GM18520 (cell line): ENCODE results near the gene SRL.
"Not testable (repeated sequence)": the region's sequence is repeated elsewhere in the genome, so short reads cannot be mapped to it uniquely, and the experiment has no call there.

Experiments used
- ATAC-seq: cut with Tn5 transposase; IDR thresholded peaks from one replicate; pipeline ENCODE4 v1.9.1; 2021; ENCODE audit not compliant: unreplicated experiment

SRL gene

GRCh38 chr16:4261557-4262172 lies 19.8 kb upstream of the SRL start:
- no peak for ATAC-seq

DNA sequence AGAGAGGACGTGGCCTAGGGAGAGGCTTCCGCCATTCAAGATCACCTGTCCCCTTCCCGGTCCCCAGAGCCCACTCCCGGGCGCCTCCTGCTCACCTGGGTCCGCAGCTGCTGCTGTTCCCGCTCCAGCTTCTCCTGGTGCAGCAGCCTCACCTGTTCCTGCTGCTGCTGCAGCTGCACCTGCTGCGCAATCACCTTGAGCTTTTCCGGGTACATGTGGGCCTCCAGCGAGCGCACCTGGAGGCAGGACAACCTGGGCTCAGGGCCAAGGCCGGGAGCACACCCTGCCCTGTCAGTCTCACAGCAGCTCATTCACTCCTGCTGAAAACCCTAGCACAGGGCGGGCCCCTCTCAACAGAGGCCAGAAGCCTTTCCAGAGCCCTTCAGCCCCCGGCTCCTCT lies 18.5 kb upstream of the SRL start:
- ATAC-seq = no peak

DNA sequence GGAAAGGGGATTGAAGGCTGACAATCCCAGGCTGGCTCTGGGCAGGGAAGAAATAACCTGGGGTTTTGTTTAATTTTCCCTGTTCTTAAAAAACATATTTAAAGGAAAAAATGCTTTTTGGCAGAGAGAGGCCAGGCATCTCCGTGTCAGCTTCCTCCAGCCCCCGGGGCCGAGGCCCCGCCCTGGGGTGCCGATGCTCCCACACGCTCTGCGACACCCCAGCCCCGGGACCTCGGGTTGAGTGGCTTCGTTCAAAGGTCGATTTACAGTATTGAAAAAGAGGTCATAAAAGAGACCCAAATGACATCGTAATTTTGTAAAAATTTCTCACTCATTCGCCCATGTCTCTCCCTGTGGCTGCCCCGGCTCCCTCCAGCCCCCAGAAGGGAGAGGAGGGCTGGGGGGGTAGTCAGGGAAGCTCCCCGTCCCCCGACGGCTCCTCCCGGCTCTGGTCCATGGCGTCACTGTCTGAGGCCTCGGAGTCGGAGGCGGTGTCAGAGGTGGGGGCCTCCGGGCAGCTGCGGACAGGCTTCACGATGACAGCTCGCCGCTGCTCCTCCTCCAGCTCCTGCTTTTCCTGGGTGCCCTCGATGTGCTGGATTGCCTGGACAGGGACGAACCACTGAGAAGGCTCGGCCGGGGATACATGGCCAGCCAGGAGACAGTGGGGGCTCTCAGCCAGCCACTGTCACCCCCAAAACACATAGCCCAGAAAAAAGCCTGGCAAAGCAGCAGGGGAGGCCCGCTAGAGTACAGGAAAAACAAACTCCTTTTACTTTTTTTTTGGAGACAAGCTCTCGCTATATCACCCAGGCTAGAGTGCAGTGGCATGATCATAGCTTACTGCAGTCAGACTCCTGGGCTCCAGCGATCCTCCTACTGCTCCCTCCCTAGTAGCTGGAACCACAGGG lies 16.0 kb upstream of the SRL start:
- no peak for ATAC-seq

GRCh38 chr16:4253394-4254150 lies 11.7 kb upstream of the SRL start:
- peak; percentile 95 for ATAC-seq

DNA sequence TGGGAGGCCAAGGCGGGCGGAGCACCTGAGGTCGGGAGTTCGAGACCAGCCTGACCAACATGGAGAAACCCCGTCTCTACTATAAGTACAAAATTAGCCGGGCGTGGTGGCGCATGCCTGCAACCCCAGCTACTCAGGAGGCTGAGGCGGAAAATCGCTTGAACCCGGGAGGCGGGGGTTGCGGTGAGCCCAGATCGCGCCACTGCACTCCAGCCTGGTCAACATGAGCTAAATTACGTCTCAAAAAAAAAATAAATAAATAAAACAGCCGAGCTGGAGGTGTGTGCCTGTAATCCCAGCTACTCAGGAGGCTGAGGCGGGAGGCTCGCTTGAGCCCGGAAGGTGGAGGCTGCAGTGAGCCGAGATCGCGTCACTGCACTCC lies 11.1 kb upstream of the SRL start:
- ATAC-seq = not testable (repeated sequence)

GRCh38 chr16:4249530-4250308 lies 7.8 kb upstream of the SRL start:
- no peak for ATAC-seq

GRCh38 chr16:4247460-4247784 lies 5.5 kb upstream of the SRL start:
- no peak for ATAC-seq

DNA sequence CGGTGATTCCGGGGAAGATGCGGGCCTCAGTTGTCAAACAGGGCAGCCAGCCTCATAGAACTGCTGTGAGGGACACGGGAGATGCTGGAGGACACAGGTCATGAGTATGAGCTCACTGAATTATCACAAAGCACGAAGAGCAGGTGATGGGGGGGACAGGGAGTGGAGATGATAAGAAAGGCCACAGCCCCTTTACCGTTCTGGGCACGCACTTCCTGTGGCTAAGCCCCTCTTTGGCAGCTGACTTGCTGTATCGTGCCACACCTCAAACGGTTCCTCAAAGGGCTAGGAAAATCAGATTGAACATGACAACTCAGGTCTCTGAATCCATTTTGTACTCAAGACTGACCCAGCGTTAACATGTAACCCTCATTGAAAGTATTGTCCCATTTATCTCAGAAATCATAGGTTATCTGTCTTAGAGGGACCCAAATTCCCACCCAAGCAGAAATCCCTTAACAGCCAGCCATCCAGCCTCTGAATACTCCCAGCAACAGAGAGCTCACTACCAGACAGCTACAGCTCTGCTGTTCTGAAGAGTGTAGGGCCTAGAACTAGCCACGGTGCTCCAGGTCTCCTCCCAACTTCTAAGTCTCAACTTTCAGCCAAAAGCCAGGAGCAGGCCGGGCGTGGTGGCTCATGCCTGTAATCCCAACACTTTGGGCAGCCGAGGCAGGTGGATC lies 5.0 kb upstream of the SRL start:
- ATAC-seq = no peak

DNA sequence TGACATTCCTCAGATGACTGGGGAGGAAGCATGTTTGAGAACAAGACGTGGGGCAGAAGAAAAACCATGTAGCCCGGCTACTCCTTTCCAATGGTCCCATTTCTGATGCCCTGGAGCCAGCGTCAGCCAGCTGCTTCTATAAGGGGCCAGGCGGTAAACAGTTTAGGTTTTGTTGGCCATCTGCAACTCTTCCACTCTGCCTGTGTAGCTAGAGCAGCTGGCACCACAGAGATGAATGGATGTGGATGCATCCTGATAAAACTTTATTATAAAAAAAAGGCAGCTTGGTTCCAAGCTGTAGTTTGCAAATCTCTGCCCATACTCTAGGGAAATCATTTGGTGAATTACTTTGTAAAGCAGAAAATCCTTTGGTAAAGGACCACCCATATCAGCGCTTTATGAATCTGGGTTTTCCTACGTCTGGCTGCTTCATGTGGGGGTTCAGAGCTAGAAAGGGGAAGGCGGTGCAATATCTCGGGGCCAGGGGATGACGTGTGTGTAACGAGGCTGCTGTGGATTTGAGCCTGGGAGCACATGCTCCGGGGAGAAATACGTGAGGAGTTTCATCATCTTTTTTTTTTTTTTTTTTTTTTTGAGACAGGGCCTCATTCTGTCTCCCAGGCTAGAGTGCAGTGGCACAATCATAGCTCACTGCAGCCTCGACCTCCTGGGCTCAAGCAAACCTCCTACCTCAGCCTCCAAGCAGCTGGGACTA lies 3.4 kb upstream of the SRL start:
- ATAC-seq = no peak

DNA sequence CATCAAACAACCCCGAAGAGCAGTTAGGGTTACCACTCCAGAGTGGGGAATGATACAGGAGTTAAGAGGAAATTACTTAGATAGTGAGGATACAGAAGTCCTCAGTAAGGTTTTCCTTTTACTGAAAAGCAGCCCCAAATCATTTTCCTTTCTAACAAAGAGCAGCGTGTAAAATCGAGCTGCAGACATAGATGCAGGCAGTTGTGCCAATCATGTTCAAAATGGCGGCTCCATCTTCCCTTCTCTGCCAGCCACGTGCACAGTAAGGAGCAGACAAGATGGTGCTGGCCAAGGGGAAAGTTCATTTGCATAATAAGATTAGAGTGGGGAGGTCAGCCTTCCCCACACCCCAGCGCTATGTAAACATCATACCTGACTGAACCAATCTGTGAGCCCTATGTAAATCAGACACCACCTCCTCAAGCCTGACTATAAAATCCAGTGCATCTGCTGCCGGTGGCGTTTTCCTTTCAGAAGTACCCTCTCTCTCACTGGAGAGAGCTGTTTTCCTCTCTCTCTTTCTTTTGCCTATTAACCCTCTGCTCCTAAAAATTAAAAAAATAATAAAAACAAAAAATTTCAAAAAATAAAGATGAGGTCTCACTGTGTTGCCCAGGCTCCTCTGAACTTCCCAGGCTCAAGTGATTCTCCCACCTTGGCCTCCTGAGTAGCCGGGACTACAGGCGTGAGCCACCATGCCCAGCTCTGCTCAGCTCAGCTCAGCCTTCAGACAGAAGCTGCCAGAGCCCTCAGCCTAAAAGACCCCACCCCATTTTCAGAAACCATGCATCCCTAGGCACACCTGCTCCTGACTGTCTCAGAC lies 2.6 kb upstream of the SRL start:
- ATAC-seq = no peak

- no peak for ATAC-seq
These were observed 487 bp downstream of the SRL start for GRCh38 chr16:4241258-4241927.

- no peak for ATAC-seq
These were observed 1.3 kb downstream of the SRL start for GRCh38 chr16:4240624-4241023.

DNA sequence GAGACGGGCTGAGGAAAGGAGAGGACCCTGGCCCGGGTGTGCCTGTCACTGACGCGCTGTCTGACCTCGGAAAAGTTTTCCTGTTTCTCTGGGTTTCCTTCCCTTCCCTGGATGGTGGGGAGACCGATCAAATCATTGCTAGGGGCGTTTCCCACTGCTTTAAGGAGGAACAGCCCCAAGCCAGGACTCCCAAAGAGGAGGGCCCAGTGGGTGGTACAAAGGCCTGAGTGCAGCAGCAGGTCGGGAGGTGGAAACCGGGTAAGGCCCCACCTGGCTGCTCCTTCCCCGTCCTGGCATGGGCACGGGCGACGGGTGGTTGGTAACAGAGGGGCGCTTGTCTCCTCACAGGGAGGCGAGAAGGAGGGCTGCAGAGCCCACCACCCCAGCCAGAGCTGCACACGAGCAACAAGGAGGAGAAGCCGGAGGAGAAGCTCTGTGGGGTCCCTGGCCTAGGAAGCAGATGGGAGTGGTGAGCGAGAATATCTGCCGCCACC lies 2.2 kb downstream of the SRL start:
- ATAC-seq = no peak

DNA sequence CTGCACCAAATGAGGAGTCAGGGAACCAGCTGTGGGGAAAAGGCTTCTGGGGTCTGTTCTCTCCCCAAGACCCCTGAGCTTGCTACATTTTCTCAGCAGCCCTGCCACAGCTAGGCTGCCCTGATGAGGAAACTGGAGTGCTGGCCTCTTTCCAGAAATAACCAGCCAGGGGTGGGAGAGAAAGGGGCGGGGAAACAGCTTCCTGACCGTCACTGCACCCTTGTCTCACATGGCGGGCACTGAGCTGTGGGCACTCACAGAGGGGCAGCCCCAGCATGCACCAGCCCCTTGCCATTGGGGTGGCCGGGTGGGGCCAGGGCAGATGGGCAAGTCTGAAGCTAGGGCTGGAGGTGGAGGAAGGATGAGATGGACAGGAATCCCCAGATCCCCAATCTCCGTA lies 2.9 kb downstream of the SRL start:
- ATAC-seq = no peak

- no peak for ATAC-seq
These were observed 8.4 kb downstream of the SRL start for GRCh38 chr16:4233431-4233830.

DNA sequence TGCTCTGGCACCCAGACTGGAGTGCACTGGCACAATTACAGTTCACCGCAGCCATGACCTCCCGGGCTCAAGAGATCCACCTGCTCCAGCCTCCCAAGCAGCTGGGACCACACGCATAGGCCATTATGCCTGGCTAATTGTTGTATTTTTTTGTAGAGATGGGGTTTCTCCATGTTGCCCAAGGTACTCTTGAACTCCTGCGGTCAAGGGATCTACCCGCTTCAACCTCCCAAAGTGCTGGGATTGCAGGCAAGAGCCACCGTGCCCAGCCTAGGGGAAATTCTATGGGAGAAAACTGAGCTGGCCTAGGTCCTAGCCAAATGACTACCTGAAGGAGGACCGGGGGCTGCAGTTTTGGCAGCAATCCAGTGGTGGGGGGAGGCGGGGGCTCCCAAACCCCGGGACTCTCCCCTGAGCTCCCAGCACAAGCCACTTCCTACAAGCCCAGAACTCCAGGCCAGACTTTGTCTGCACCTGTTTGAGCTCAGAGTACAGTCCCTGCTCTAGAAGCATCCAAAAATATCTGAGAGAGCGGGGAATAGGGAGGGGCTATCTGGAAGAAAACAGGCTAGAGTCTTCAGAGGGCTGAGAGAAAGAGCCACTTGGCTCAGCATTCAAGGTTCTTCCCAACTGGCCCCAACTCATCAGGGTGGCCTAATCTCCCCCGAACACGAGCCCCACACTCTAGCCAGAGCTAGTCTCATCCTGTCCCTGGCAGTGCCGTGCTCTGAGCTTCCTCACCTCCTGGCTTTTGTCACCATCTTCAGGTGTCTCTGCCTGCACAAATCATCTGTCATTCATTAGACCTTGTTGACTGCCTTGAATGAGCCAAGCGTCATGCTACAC lies 9.1 kb downstream of the SRL start:
- ATAC-seq = no peak

DNA sequence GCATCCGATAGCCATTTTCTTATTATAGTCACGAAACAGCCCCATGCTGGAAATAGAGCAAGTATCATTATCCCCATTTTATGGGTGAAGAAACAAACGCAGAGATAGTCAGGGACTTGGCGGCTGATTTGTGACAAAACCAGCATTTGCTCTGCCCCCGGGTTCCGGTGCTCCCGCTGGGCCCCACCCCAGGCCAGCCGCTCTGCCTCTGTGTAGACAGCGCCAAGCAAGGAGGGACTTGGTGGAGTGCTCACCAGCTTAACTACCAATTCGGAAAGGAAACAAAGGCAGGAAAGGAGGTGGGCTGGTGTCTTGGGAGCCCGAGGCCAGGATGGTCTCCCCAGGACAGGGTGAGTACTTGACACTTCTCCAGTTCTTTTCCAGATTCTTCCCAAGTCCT lies 10.0 kb downstream of the SRL start:
- no peak for ATAC-seq

DNA sequence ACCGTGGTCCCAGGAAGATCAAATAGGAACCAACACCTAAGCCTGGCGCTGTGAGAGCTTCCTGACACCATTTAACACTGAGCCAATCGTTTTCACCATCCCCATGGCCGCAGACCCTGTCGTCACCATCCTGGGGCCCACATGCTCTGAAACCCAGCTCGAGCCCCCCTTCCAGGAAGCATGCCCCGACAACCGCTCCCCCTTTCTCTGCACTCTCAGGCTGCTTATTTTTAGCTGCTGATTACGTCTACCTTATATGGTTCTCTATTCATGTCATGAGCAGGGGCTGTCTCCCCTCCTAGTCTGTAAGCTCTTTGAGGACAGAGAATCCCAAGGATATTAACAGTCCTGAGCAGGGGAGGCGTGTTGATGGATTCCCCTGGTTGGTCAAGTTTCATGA lies 10.5 kb downstream of the SRL start:
- ATAC-seq = no peak
